Ectodermal cell (in vitro differentiated cells): ENCODE measurements around the gene HECTD1.

Experiments
- H3K27ac ChIP-seq: 2 replicates; pipeline ENCODE4 v1.7.0; 2013; ENCODE audit warnings: mild to moderate bottlenecking, low read depth, low read length; ENCODE audit not compliant: insufficient read depth, poor library complexity, severe bottlenecking
- H3K27me3 ChIP-seq: 2 replicates; pipeline ENCODE4 v1.7.0; 2013; ENCODE audit warnings: mild to moderate bottlenecking, low read length; ENCODE audit not compliant: insufficient read depth, control insufficient read depth, poor library complexity, severe bottlenecking
- H3K36me3 ChIP-seq: one replicate; pipeline ENCODE4 v1.7.0; 2013; ENCODE audit warnings: low read length; ENCODE audit not compliant: control insufficient read depth, insufficient read depth
- H3K4me1 ChIP-seq: one replicate; pipeline ENCODE4 v1.7.0; 2013; ENCODE audit warnings: low read length; ENCODE audit not compliant: control insufficient read depth, insufficient read depth
- H3K4me3 ChIP-seq: 2 replicates; pipeline ENCODE4 v1.7.0; 2013; ENCODE audit warnings: low read depth, low read length, control low read depth; ENCODE audit not compliant: insufficient read depth
- H3K9me3 ChIP-seq: 2 replicates; pipeline ENCODE4 v1.7.0; 2013; ENCODE audit warnings: mild to moderate bottlenecking, low read length, moderate library complexity; ENCODE audit not compliant: control insufficient read depth
- WGBS, 2 experiments: methylation state at CpG; one replicate each; pipeline ENCODE4 v1.1.7; 2013; ENCODE audit warnings: missing lambda C conversion rate in 2 of 2; 5-methylcytosine and 5-hydroxymethylcytosine counted together

The HECTD1 gene

GRCh38 chr14:31180299-31181051, 27.1 kb downstream of the HECTD1 start:
- H3K36me3 ChIP-seq: peaks cover 3% of the 10 kb centered on the region
- no peaks in the 10 kb centered on the region for H3K27me3 ChIP-seq
- WGBS, 2 experiments: 93 to 95% methylated on average over 3 of the region's 3 CpGs
- H3K9me3 ChIP-seq: no peaks in the 10 kb centered on the region
- no peaks in the 10 kb centered on the region for H3K4me1 ChIP-seq
- H3K27ac ChIP-seq: no peak overlapping the region
- H3K4me3 ChIP-seq: no peak overlapping the region

- Histone ChIP-seq H3K9me3 (no peaks in the 10 kb centered on the region), H3K4me3 (no peak overlapping the region), H3K4me1 (no peaks in the 10 kb centered on the region), H3K36me3 (peaks cover 18% of the 10 kb centered on the region), H3K27me3 (no peaks in the 10 kb centered on the region), H3K27ac (no peak overlapping the region)
- WGBS, 2 experiments: 98 to 100% methylated on average over 2 to 4 of the region's 4 CpGs
These were observed 33.2 kb downstream of the HECTD1 start for GRCh38 chr14:31174433-31174832.

GRCh38 chr14:31173120-31173837, 34.3 kb downstream of the HECTD1 start:
- no peaks in the 10 kb centered on the region for H3K9me3 ChIP-seq
- 94 to 95% methylated on average over 14 of the region's 15 CpGs for WGBS, 2 experiments
- peaks cover 18% of the 10 kb centered on the region for H3K36me3 ChIP-seq

GRCh38 chr14:31172084-31172483, 35.5 kb downstream of the HECTD1 start:
- WGBS, 2 experiments: 95 to 96% methylated on average over 5 to 6 of the region's 6 CpGs
- peaks cover 18% of the 10 kb centered on the region for H3K36me3 ChIP-seq

More at GRCh38 chr14:31173120-31173837, 34.3 kb downstream of the HECTD1 start:
- Histone ChIP-seq H3K4me3 (no peak overlapping the region), H3K4me1 (no peaks in the 10 kb centered on the region), H3K27ac (no peak overlapping the region), H3K27me3 (no peaks in the 10 kb centered on the region)

GRCh38 chr14:31170411-31170810, 37.2 kb downstream of the HECTD1 start:
- WGBS, 2 experiments: no CpG with 5 or more reads among the region's 1 CpG
- Histone ChIP-seq H3K27ac (no peak overlapping the region), H3K36me3 (peaks cover 23% of the 10 kb centered on the region)

More at GRCh38 chr14:31172084-31172483, 35.5 kb downstream of the HECTD1 start:
- Histone ChIP-seq H3K27me3 (no peaks in the 10 kb centered on the region), H3K9me3 (no peaks in the 10 kb centered on the region), H3K4me3 (no peak overlapping the region), H3K4me1 (no peaks in the 10 kb centered on the region), H3K27ac (no peak overlapping the region)

GRCh38 chr14:31169877-31170276, 37.7 kb downstream of the HECTD1 start:
- Histone ChIP-seq H3K27me3 (no peaks in the 10 kb centered on the region), H3K4me3 (no peak overlapping the region), H3K27ac (no peak overlapping the region), H3K9me3 (no peaks in the 10 kb centered on the region), H3K4me1 (no peaks in the 10 kb centered on the region), H3K36me3 (peaks cover 24% of the 10 kb centered on the region)
- WGBS, 2 experiments: 81 to 94% methylated on average over 5 of the region's 5 CpGs

More at GRCh38 chr14:31170411-31170810, 37.2 kb downstream of the HECTD1 start:
- Histone ChIP-seq H3K9me3 (no peaks in the 10 kb centered on the region), H3K4me3 (no peak overlapping the region), H3K4me1 (no peaks in the 10 kb centered on the region), H3K27me3 (no peaks in the 10 kb centered on the region)

- Histone ChIP-seq H3K9me3 (no peaks in the 10 kb centered on the region), H3K36me3 (peaks cover 30% of the 10 kb centered on the region), H3K27me3 (no peaks in the 10 kb centered on the region), H3K4me3 (no peak overlapping the region), H3K4me1 (no peaks in the 10 kb centered on the region), H3K27ac (no peak overlapping the region)
- WGBS, 2 experiments: 91 to 93% methylated on average over 5 of the region's 5 CpGs
These were observed 40.6 kb downstream of the HECTD1 start for GRCh38 chr14:31167032-31167431.

GRCh38 chr14:31166271-31166561, 41.4 kb downstream of the HECTD1 start:
- Histone ChIP-seq H3K4me1 (no peaks in the 10 kb centered on the region), H3K36me3 (peaks cover 36% of the 10 kb centered on the region), H3K27me3 (no peaks in the 10 kb centered on the region), H3K4me3 (no peak overlapping the region), H3K27ac (no peak overlapping the region), H3K9me3 (no peaks in the 10 kb centered on the region)
- 94 to 96% methylated on average over 3 of the region's 3 CpGs for WGBS, 2 experiments

GRCh38 chr14:31164115-31164514, 43.5 kb downstream of the HECTD1 start:
- WGBS, 2 experiments: 91 to 95% methylated on average over 4 of the region's 4 CpGs
- Histone ChIP-seq H3K36me3 (peaks cover 37% of the 10 kb centered on the region), H3K27ac (no peak overlapping the region)

GRCh38 chr14:31162910-31163649, 44.5 kb downstream of the HECTD1 start:
- H3K36me3 ChIP-seq: peaks cover 37% of the 10 kb centered on the region
- no peaks in the 10 kb centered on the region for H3K9me3 ChIP-seq
- no peaks in the 10 kb centered on the region for H3K27me3 ChIP-seq
- no peak overlapping the region for H3K4me3 ChIP-seq
- H3K4me1 ChIP-seq: no peaks in the 10 kb centered on the region
- 89% methylated on average over 16 of the region's 16 CpGs for WGBS, 2 experiments
- H3K27ac ChIP-seq: no peak overlapping the region

More at GRCh38 chr14:31164115-31164514, 43.5 kb downstream of the HECTD1 start:
- Histone ChIP-seq H3K4me1 (no peaks in the 10 kb centered on the region), H3K4me3 (no peak overlapping the region), H3K27me3 (no peaks in the 10 kb centered on the region), H3K9me3 (no peaks in the 10 kb centered on the region)
